Thymus (tissue), 11 donors: ENCODE data around the gene COA5. TPM values are rescaled to one million over a fixed set of nuclear protein-coding genes. Genes with fewer than 3 reads are reported as not detected.
"Not testable (repeated sequence)": the region's sequence is repeated elsewhere in the genome, so short reads cannot be mapped to it uniquely, and the experiment has no call there.

ENCODE experiments used
- DNase-seq, 9 donors: peaks; one replicate each; pipeline ENCODE4 v3.0.0-alpha.2; 2013; ENCODE audit warnings: low spot score in 9 of 9, low read depth in 6 of 9, missing footprints in 1 of 9
- H3K27ac ChIP-seq, 2 donors: one replicate each; pipeline ENCODE4 v1.5.1; 2013; ENCODE audit warnings: control low read depth in 1 of 2, low read depth in 1 of 2, low read length in 1 of 2, mild to moderate bottlenecking in 1 of 2, moderate library complexity in 1 of 2
- H3K27me3 ChIP-seq, 2 donors: one replicate each; pipeline ENCODE4 v1.5.1; 2013; ENCODE audit warnings: low read length in 1 of 2; ENCODE audit not compliant: control insufficient read depth in 2 of 2, insufficient read depth in 1 of 2
- H3K36me3 ChIP-seq, 2 donors: one replicate each; pipeline ENCODE4 v1.5.1; 2013; ENCODE audit warnings: low read length in 1 of 2, mild to moderate bottlenecking in 1 of 2, moderate library complexity in 1 of 2; ENCODE audit not compliant: control insufficient read depth in 2 of 2, insufficient read depth in 2 of 2
- H3K4me1 ChIP-seq, 2 donors: one replicate each; pipeline ENCODE4 v1.5.1; 2013; ENCODE audit warnings: low read length in 2 of 2; ENCODE audit not compliant: control insufficient read depth in 2 of 2, insufficient read depth in 2 of 2
- H3K4me3 ChIP-seq, 2 donors: one replicate each; pipeline ENCODE4 v1.5.1; 2013; ENCODE audit warnings: low read length in 2 of 2, control low read depth in 1 of 2, mild to moderate bottlenecking in 1 of 2
- H3K9me3 ChIP-seq, 2 donors: one replicate each; pipeline ENCODE4 v1.5.1; 2013; ENCODE audit warnings: low read length in 1 of 2, mild to moderate bottlenecking in 1 of 2; ENCODE audit not compliant: control insufficient read depth in 2 of 2, insufficient read depth in 1 of 2
- WGBS: extraction: QIAGEN DNeasy Blood & Tissue Kit; methylation state at CpG from one replicate; pipeline ENCODE4 v1.1.7; 2013; 5-methylcytosine and 5-hydroxymethylcytosine counted together
- polyA plus RNA-seq: library from polyadenylated mRNA; stranded (reverse); fragments of 200-250 nt; gene quantifications from one replicate; pipeline ENCODE4 v1.2.3, GENCODE V29; 2013
- total RNA-seq: library from RNA; stranded (reverse); fragments of 120-200 nt; gene quantifications from one replicate; pipeline ENCODE4 v1.2.4, GENCODE V29; 2013
- donor health status: healthy.

Gene COA5
- total and polyA plus RNA-seq, 2 donors, result 47.8 to 114 TPM

DNA sequence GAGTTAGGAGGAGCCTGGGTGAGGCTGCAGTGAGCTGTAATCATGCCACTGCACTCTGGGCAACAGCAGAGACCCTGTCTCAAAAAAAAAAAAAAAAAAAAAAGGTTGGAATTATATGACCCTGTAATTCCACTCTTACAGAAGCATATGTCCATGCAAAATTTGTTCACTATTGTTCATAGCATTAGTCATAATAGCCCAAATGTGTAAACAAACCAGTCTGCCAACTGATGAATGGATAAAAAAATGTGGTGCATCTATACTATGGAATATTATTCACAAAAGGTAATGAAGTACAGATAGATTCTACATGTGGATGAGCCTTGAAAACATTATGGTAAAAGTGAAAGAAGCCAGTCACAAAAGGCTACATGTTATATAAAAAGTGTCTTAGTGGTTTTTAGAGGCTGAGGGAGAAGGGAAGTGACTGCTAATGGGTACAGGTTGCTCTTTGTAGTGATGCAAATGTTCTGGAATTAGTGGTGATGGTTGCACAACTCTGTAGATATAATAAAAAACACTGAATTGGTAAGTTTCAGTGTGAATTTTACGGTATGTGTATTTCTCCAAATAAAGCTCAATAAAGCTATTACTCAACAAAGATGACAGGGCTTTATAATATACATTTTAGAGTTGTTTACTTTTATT is 9.4 kb downstream of the COA5 start:
- Histone ChIP-seq H3K4me1 (no peaks in the 10 kb centered on the region), H3K36me3 (peaks cover 23 to 61% of the 10 kb centered on the region in 2 donors), H3K4me3 (no peak overlapping the region), H3K27me3 (no peaks in the 10 kb centered on the region), H3K9me3 (no peaks in the 10 kb centered on the region), H3K27ac (no peak overlapping the region)
- 95% methylated on average over 1 of the region's 1 CpG for WGBS
- DNase-seq, result no peak

- H3K27ac ChIP-seq, H3K9me3 ChIP-seq, H3K27me3 ChIP-seq, DNase-seq, H3K4me3 ChIP-seq: not testable (repeated sequence)
- H3K36me3 ChIP-seq, result peaks cover 20 to 59% of the 10 kb centered on the region in 2 donors
- WGBS, result 49% methylated on average over 2 of the region's 4 CpGs
- H3K4me1 ChIP-seq, result peaks cover 6 to 15% of the 10 kb centered on the region in 2 donors
These were observed 13.6 kb downstream of the COA5 start for GRCh38 chr2:98594665-98595064.

- Histone ChIP-seq H3K36me3 (peaks cover 14 to 43% of the 10 kb centered on the region in 2 donors), H3K4me3 (no peak overlapping the region), H3K27ac (no peak overlapping the region), H3K9me3 (peaks cover 1 to 6% of the 10 kb centered on the region in 2 donors), H3K27me3 (no peaks in the 10 kb centered on the region), H3K4me1 (peaks cover 12 to 28% of the 10 kb centered on the region in 2 donors)
- WGBS, result 99% methylated on average over 8 of the region's 8 CpGs
- no peak for DNase-seq
These were observed 15.7 kb downstream of the COA5 start for GRCh38 chr2:98592565-98592964.

DNA sequence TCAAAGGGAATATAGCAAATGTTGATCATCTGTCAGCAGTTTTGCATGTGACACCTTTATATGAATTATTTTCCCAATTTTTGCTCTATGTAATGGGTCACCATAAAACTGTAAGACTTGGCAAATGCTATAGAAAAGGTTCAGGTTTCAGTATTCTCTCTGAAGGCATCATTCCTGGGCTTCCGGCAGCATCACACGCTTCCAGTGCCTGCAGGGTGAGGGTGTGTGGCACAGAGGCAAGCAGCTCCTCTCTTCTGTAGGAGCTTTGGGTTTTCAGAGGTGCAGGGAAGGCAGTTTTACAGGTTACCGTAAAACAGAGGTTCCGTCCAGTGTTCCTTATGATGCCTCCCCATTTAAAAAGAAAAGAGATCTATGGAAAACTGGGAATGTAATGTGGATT is 18.8 kb downstream of the COA5 start:
- no peak overlapping the region for H3K4me3 ChIP-seq
- no peak for DNase-seq
- H3K4me1 ChIP-seq, result peaks cover 17 to 47% of the 10 kb centered on the region in 2 donors
- peak overlapping the region in 1 of 2 donors; percentile 91 for H3K27ac ChIP-seq
- H3K36me3 ChIP-seq, result peaks cover 19 to 41% of the 10 kb centered on the region in 2 donors
- no peaks in the 10 kb centered on the region for H3K27me3 ChIP-seq
- peaks cover 1 to 6% of the 10 kb centered on the region in 2 donors for H3K9me3 ChIP-seq
- 98% methylated on average over 4 of the region's 4 CpGs for WGBS

- peaks cover 24 to 45% of the 10 kb centered on the region in 2 donors for H3K36me3 ChIP-seq
- peak overlapping the region; percentile 75 to 91 for H3K27ac ChIP-seq
- peaks cover 17 to 53% of the 10 kb centered on the region in 2 donors for H3K4me1 ChIP-seq
- peak in 4 of 9 donors; percentile 42 to 81 (median 54) for DNase-seq
- no peaks in the 10 kb centered on the region for H3K27me3 ChIP-seq
- 15% methylated on average over 4 of the region's 4 CpGs for WGBS
- H3K9me3 ChIP-seq, result peaks cover 1 to 6% of the 10 kb centered on the region in 2 donors
- no peak overlapping the region for H3K4me3 ChIP-seq
These were observed 19.4 kb downstream of the COA5 start for GRCh38 chr2:98588880-98589431.

GRCh38 chr2:98586551-98587140 is 21.7 kb downstream of the COA5 start:
- 82% methylated on average over 6 of the region's 6 CpGs for WGBS
- H3K27ac ChIP-seq, result peak overlapping the region in 1 of 2 donors; percentile 60
- H3K9me3 ChIP-seq, result no peaks in the 10 kb centered on the region
- no peak overlapping the region for H3K4me3 ChIP-seq
- peaks cover 16 to 49% of the 10 kb centered on the region in 2 donors for H3K4me1 ChIP-seq
- peaks cover 33 to 45% of the 10 kb centered on the region in 2 donors for H3K36me3 ChIP-seq
- DNase-seq, result peak in 4 of 9 donors; percentile 64 to 82 (median 66)
- H3K27me3 ChIP-seq, result no peaks in the 10 kb centered on the region

DNA sequence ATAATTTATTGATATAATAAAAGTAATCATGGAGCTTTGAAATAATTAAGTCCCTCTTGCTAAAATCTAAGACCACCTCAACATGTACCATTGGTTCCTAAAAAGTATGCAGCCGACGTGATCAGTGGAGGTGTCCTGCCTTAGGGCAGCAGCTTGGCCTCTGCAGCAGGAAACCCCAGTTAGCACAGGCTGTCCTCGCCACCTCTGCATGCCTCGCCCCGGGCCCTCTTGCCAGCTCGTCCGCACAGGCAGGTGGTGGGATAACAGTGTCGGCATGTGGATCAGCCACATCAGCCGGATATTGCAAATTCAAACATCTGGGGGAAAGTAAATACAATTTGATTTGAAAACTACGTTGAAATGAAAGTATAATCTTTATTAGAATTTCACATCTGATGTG is 22.9 kb downstream of the COA5 start:
- H3K36me3 ChIP-seq, result peaks cover 34 to 51% of the 10 kb centered on the region in 2 donors
- WGBS, result 97% methylated on average over 10 of the region's 10 CpGs
- no peaks in the 10 kb centered on the region for H3K9me3 ChIP-seq
- H3K4me3 ChIP-seq, result no peak overlapping the region
- H3K27me3 ChIP-seq, result no peaks in the 10 kb centered on the region
- no peak overlapping the region for H3K27ac ChIP-seq
- DNase-seq, result no peak
- peaks cover 11 to 43% of the 10 kb centered on the region in 2 donors for H3K4me1 ChIP-seq

DNA sequence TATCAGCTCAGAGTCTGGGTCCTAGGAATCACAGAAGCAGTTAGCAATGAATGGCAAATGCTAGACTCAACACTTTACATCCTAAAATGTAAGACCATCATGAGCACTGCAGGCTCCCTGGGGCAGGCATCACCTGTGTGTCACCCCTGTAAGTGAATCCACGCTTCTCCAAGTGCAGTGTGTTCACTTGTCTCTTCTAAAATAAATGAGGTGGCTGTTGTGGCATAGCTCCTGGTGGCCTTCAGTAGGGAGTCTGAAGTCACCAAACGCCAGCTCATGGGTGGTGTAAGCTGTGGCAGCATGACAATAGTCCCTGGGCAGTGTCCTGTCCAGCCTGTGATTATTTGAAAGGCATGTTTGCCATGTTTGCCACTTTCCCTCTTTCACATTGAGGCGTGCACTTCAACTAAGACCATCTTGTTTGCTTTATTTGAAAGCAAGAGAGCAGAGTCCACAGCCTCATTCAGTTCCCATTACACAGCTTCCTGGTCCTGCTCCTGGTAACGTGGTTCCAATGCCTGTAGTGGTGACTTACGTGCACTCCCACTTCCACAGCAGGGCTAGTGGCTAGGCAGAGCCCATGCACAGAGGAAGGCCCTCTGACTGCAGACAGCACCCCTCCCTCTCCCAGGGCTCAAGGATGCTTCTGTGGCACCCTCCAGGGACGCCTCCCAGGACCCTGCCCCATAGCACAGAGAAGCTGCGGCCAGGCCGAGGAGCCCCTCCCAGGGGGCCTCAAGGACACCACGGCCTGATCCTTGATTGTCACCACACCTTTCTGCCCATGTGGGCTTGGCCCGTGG is 24.3 kb downstream of the COA5 start:
- no peak for DNase-seq
- Histone ChIP-seq H3K27ac (no peak overlapping the region), H3K27me3 (no peaks in the 10 kb centered on the region), H3K4me1 (peaks cover 8 to 32% of the 10 kb centered on the region in 2 donors), H3K9me3 (no peaks in the 10 kb centered on the region), H3K36me3 (peaks cover 37 to 60% of the 10 kb centered on the region in 2 donors), H3K4me3 (no peak overlapping the region)
- 98% methylated on average over 10 of the region's 10 CpGs for WGBS
